HG03095 (cell line): Measurements from ENCODE around the gene ABCC5.
"Not testable (repeated sequence)": the region's sequence is repeated elsewhere in the genome, so short reads cannot be mapped to it uniquely, and the experiment has no call there.

Experiments
- ATAC-seq: cut with Tn5 transposase; IDR thresholded peaks from one replicate; pipeline ENCODE4 v1.9.1; 2021; ENCODE audit warnings: moderate library complexity; ENCODE audit not compliant: unreplicated experiment

ABCC5 gene

DNA sequence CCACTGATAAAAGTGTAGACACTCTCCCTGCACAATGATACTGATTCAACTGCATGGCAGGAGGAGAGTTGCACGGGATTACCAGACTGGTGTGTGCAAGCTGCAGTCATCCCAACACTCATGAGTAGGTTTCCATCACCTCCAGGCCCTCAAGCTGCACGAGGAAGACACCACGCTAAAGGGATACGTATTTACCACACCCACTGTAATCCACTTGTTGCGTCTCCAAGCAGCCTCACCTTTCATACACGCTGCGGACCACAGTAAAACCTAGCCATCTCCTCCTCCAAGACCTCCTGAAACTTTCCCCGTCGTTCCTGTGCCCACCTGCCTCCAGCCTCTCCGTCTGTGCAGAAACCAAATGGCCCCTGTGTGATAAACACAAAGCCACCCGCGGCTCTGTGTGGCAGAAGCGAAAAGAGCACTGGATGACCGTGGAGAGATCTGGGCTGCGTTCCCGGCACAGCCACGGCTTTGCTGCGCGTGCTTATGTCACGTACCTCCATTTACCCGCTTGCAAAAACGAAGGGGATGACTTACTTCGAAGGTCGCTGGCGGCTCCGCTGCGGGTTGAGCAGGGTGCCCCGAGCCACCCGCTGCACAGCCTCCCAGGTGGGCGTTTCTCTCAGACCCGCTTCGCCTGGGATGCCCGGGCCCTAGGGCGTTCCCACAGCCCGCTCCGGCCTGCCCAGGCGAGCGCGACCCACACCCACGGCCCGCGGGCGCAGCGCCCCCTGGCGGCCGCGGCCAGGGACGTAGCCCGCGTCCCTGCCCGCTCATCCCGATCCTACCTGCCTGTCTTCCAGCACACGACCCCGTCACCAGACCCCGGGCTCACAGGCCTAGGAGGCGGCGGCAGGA lies 643 bp downstream of the ABCC5 start:
- ATAC-seq, result peak; percentile 64

DNA sequence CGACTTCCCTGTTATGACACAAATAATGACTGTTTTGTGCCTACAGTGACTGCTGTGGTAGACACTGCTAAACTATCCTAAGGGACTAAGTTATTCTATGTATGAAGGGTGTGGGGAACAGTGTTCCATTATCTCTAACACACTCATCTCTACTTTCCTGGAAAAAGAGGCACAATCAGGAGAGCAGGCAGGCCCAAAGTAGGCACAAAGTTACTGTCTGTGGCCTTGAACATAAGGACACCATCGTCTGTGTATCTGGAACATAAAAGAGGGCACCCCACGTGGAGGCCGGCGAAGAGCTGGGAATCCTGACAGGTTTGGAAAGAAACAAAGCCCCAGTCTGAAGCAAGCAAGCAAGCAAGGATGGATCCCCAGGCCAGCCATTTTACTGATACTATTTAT lies 1.5 kb downstream of the ABCC5 start:
- no peak for ATAC-seq

DNA sequence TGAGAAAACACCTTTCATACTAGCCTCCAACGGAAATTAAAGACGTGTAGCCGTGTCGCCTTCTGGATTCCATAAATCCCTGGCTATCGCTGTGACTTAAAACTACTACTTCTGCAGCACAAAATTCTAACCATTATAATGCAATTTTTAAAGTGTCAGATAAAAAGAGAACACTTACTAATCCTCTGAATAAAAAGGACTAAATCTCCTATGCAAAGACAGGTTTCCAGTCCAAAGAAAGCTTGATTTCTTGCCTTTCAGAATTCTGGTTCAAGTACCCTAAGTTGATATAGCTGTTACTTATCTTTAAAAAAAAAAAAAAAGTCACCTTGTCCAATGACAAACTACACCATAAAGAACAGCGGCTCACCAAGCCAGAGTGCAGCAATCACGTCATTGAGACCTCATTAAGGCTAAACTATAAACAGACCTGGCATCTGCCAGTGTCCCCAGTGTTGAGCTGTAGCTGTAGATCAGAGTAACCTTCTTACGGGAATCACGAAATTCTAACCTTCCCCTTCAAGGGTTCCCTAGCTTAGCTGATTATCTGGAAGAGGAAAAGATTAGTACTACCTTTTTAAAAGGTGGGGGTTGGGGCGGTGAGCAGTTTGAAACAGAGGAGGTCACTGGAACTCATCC lies 2.2 kb downstream of the ABCC5 start:
- no peak for ATAC-seq

DNA sequence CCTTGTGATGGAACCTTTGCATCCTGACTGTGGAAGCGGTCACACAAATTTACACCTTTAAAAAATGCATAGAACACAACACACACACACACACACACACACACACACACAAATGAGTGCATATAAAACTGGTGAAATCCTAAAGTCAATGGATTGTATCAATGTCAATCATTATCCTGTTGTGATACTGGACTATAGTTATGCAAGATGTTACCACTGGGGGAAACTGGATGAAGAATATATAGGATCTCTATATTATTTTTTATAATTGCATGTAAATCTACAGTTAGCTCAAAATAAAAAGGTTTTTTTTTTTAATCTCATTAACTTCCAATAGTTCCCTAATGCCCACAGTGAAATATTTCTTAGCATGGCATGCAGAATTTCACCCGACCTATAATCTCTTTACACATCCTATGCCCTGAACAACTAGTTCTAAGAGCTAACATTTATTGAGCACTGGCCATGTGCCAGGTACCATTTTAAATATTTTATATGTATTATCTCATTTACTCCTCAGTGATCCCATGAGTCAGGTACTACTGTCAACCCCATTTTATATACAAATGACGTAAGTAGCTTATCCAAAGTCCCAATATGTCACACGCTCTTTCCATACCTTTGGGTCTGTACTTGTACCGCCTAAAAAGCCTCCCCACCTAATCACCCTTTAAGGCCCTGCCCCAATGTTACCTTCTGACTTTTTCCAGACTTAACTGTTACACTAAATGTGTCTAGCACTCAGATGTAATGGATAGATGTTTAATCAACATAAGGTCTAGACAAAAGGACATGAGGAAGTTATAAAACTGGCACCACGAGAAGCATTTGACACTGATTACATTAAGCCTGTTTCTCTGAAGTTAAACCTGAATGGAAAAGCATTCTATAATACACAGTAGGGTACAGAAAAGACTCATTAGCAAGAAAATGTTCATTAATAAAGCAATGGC lies 5.5 kb downstream of the ABCC5 start:
- ATAC-seq, result no peak

DNA sequence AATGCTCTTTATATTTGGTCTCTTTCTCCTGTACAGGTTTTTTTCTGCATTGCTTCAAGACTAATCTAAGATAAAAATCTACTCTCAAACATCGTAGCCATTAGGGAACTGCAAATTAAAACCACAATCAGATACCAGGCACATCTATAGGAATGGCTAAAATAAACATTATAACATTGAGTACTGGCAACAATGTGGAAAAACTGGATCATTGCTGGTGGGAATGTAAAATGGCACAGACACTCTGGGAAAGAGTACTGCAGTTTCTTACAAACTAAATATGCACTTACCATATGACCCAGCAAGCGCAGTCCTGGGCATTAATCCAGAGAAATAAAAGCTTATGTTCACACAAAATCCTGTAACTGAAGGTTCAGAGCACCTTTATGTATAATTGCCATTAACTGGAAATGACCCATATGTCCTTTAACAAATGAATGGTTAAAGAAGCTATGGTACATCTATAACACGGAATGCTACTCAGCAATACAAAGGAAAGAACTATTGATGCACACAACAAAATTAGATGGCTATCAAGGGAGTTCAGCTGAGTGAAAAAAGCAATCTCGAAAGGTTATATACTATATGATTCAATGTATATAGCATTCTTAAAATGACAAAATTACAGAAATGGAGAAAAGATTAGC lies 6.3 kb downstream of the ABCC5 start:
- no peak for ATAC-seq

DNA sequence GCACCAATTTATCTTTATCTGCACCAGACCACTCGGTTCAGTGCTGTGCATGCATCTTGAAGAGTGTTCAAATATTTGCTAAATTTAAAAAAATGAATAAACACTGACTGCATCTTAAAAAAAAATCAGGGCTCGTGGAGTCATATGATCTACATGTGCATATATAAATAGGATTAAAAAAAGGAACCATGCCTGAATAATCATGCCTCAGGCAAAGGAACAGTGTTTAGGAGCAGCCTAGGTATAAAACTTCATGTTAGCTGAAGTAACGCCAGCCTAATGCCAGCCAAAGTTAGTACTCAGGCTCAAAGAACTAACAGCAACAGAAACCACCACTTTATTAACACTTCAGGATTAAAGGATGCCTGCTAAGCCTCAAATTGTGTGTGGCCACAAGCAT lies 9.5 kb downstream of the ABCC5 start:
- ATAC-seq, result no peak

DNA sequence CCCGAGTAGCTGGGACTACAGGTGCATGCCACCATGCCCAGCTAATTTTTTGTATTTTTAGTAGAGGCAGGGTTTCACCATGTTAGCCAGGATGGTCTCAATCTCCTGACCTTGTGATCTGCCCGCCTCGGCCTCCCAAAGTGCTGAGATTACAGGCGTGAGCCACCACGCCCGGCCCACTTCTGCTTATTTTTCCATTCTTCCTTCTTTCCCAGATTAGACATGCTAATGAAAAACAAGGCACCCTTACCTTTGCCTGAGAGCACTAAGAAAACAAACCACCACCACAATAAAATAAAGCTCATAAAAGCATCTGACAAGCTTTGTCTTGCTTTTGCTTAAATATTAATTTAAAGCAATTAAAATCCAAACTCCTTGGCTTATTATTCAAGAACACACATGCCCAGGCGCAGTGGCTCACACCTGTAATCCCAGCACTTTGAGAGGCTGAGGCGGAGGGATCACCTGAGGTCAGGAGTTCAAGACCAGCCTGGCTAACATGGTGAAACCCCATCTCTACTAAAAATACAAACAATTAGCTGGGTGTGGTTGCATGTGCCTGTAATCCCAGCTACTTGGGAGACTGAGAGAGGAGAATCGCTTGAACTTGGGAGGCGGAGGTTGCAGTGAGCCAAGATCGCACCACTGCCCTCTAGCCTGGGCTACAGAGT lies 10.4 kb downstream of the ABCC5 start:
- not testable (repeated sequence) for ATAC-seq

DNA sequence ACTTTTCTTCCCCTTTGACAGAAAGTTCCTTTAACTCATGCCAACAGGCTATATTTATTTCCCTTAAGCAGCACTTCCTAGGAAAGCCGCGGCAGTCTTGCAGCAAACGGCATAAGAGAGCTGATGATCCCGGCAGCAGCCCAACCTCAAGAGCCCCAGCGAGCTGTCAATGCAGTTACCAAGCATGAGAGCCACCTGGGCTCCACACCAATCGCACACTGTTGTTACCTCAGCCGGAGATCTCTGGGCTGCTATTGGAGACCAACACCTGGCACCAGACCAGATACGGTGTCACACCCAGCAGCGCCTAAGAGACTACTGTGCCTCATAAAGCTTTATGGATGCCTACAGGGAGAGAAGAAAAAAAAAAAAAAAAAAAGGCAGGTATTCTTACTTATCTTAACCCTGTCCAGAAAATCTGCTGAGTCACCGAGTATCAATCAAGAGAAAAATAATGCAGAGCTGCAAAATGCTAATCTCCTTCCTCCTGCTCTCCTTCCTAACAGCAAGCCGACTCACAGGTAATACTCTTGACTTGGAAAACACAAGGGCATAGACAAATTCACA lies 11.7 kb downstream of the ABCC5 start:
- ATAC-seq, result peak; percentile 63

DNA sequence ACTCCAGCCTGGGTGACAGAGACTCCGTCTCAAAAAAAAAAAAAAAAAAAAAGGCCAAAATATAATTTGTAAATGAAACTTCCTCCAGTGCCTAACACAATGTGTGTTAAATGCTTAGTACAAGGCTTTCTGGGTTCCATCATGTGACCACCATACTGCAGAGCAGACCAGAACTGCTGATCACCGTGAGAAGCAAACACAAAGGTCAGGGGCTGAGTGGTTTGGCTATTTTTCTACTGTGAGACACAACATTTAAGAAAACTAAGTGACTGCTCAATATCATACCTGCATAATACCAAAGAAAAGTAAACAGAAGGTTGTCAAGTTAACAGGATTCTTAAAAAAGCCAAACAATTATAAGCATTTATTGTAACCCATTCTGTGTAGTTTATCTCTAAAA lies 13.2 kb downstream of the ABCC5 start:
- no peak for ATAC-seq

DNA sequence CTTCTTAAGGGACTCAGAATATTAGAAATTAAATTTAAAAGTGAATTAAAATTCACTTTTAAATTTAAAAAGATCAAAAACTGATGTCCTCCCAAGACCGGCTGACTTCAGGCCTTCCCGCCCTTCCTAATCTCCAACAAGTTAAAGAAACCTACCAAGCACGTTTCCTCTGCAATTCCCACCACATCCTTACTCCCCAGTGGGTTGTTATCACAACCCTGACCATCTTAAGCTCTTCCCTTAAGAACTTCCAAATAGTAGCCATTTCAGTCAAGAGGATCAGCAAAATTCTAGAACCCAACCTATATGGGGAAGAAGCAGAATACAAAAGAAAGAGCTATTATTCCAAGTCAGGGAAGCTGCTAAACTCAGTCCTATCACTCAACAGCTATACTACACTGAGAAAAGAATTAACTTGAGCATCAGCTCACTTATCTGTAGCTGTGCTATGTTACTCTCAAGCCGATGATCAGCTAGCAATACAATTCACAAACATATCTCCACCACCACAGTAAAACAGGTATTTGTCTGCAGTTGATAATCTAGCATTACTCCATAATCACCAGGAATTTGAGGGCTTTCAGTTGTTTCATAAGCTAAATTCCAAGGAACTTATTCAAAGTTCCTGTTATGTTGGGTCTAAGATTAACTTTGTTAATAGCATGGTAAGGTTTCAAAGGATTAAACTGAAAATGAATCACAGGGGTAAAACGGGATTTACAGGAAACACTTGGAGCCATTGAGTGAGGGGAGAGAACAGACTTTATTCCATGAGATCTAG lies 14.3 kb downstream of the ABCC5 start:
- ATAC-seq, result no peak

DNA sequence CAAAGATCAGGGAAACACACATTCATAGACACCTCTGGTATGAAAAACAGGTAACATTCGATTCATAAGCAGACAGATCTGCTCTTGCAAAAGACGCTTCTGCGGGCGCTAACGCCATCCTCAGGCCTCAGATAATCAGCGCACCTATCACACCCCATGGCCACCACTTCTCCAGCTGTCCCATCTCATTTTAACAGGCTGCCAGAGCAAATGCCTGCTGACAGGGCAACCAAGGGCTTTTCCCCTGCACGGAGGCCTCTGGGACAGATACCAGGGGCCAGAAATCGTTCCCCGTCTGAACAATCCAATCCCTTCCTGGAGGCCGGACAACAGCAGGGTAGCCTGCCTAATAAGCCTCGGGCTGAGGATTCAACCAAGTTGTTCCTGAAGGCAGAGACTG lies 15.2 kb downstream of the ABCC5 start:
- no peak for ATAC-seq

DNA sequence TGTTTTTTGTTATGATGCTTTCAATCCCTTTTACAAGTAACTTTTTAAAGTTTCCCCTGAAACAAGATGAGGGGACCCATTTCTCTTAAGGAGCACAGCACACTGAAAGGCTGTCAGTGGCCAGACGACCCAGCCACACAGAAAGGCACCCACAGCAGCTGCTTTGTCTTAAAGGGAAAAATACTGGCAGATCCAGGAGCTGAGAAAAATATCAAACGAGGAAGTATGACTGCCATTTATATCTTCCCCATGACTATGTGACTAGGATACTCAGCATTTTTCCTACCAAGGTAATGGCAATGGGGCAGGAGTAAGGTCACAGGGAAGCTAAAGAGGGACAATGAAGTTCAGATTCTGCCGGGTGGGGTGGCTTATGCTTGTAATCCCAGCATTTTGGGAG lies 15.9 kb downstream of the ABCC5 start:
- ATAC-seq, result no peak

DNA sequence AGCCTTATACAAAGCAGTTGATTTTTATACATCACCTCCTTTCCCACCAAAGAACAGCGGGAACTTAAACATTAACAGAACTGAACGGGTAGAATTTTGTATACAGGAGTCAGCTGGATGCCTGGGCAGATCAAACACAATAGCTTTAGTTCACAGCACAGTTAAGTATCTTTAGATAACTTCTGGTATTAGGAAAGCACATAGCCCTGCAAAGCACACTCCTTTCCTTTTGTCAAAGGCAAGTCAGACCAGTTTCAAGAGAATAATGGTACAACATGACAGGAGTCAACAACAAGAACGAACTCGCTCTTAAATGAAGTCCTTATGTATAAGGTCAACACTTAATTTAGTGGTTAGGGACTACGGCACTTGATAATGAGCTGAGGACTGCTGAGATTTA lies 26.3 kb downstream of the ABCC5 start:
- no peak for ATAC-seq

DNA sequence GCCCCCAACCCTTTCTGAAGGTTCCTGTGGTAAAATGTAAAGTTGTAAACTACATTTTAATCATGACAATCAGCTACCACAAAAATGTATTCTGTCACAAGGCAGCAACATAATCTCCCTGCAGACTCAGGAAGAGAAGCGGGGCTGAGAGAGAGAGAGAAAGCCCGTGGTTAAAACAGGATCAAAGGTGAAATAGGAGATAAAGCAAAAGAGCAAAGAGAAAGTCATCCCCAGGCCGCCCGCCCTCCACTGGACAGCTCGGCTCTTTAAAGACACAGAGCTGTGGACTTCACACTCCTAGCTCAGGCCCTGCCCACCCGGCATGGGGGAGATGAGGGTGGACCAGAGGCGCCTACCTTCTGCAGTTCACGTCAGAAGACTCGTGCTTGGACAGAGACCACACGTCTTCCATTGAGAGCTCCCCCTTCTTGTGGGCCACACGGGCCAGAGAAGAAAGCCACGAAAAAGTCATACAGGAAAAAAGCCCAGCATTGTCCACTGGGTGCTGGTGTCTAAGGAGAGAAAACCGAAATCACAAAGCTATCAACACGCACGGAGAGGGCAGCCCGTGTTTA lies 29.4 kb downstream of the ABCC5 start:
- no peak for ATAC-seq

DNA sequence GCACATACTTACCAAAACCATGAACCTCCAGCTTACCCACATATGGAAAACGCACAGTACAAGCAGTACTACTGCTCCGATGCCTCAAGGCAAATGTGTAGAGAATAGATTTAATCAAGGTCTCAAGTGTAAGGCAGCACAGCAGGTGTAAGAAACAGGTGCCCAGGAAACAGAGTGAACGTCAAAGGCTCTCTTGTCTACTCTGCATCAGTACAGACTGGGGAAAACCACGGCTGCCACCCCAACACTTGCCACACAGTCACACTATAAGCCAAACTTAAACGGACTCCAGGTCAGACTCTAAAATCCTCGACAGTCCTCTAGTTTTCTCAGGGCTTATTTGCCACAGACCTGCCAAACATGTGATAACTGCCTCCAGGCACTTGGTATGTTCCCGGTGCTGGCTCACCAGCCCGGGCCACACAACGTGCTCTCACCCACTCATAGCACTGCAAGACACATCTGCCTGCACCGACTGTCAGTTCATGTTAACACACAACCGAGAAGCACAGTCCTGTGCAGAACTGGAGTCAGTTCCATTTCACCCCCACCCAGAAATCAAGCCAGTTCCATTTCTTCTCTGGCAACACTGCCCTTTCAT lies 30.6 kb downstream of the ABCC5 start:
- ATAC-seq, result no peak

DNA sequence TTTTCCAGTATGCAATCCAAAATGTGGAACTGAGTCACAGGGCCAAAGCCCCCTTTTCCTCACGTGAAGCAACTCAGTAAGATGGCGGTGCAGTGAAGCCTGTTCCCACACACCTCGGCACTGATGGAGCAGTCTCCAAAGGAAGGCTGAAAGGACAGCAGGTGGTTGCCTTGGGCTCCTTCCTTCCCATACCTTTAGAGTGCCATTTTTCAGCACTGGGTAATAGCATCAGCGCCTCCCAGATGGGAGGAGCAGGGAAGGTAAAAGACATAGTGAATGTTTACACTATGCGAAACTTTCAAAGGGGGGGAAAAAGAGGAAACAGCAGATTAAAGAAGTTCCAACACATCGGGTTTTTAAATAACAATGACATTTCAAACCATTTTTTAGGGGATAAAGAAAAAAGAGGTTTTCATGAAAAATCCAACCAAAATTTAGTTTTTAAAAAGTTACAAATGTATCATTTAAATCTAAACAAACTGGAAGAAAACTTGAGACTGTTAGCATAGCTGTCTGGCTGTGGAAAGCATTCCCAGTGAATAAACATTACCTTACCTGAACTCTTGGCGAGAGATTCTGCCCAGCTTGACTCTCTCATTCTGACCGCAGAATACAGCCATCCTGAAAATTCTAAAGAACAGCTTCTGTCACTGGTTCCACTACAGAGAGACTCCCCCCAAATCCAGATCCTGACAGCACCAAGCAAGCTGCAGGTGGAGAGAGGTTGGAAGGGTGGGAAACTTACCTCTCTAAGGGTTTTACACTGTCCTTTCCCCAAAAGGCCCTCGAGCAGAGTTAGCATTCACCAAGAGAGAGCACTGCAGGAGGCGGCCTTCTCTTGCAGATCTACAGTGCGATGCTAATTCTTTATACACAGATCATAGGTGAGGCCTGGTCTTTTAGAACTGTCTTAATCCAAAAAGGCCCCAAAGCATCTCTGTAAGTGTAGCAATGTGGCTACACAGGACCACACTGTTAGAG lies 32.6 kb downstream of the ABCC5 start:
- ATAC-seq, result no peak

DNA sequence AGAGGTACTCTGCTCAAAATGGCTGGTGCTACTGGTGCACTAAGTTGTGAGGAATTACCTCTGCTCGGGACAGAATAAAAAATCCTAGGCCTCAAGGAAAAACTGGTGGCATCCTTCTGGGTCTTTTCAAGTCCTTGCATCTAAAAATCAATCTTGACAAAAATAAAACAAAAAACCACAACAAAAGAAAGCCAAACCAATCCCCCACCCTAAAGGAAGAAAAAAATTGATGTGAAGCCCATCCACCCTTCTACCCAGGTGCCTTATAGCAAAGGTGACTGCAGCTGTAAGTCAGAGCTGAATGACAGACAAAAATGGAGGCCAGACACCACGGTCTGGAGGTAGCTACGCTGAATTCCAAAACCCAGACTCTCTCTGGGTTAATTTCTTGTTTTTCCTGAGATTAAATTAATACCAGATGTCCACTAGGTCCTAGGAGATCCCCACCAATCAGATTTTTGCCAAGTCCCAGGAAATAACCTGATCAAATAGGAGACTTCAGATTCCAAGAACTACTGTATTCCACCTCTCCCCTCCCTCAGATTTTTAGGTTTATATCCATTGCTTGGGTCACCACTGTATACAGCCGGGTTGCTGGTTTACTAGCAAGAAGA lies 33.5 kb downstream of the ABCC5 start:
- no peak for ATAC-seq
